Cardiac septum (tissue), 1 donor: ENCODE data around the gene CAB39. TPM values are rescaled to one million over a fixed set of nuclear protein-coding genes. Genes with fewer than 3 reads are reported as not detected.

ENCODE experiments used
- DNase-seq: peaks from one replicate; pipeline ENCODE4 v3.0.0-alpha.2; 2020; ENCODE audit warnings: low spot score
- intact Hi-C: fragments of 100-400 bp; cut with DNase I; formaldehyde crosslinking; loops from one replicate; pipeline ENCODE4 v1.14.0; 2022
- total RNA-seq: library from RNA; stranded (reverse); fragmentation: NEBNext Ultra II Directional; extraction: Animal tissue kit (Norgen Biotek cat#: 25700); gene quantifications from one replicate; pipeline ENCODE4 v1.2.1, GENCODE V29; 2021
- donor health status: DM: no; HTN: no; CAD: no.

The CAB39 gene
- total RNA-seq, 1 donor from 2014 or later: 75.1 TPM

DNA sequence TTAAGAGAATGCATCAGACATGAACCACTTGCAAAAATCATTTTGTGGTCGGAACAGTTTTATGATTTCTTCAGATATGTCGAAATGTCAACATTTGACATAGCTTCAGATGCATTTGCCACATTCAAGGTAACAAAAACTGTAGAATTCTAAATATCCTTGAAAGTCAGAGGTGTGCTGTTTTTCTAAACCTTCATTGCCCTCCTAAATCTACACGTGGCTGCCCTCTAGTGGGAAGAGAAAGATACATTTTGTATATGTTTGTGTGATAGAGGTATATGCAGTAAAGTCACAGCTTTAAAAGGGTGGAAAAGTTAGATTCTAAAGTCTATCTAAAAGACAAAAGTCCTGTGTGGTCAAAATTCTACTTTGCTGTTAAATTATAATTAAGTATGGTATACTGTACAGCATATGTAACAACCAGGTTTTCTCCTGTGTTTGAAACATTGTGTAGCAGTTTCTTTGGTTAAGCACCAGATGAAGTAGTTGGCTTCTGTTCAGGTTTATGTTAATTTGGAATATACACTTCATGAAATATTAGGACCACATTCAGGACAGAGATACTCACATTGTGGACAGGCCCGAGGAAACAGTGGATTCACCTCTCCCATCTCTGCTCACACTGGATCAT lies 86.2 kb downstream of the CAB39 start:
- no peak for DNase-seq
- intact Hi-C loops: loop anchor here (1.0 kb wide), 1 partner anchor 86 kb away; no protein-coding TSS in a partner anchor

DNA sequence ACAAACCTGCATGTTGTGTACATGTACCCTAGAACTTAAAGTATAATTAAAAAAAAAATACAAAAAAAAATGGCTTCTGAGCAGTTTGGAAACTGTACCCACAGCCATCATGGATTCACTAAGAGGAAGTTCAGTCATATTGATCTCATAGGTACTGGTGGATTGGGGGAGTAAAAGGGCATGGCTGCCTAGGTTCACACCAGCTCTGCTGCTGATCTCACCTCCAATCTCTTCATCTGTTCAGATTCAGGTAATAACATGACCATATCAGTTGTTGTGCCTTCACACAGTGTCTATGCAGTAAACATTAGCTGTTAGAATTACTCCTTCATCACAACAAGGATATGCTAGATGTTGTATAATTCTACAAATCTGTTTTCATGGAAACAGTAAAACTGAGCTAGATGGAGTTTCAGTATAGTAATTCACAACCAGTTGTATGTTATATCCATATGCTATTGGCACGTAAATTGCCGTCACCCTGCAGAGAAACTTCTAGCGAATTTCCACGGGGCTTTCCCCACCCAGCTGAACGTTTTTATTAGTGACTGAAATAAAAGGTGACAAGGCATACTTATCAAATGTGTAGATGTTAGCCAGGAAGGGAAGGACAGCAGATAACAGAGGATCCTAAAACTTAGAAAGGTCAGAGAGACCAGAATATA lies 92.8 kb downstream of the CAB39 start:
- no peak for DNase-seq
- intact Hi-C loops: no loop called here

DNA sequence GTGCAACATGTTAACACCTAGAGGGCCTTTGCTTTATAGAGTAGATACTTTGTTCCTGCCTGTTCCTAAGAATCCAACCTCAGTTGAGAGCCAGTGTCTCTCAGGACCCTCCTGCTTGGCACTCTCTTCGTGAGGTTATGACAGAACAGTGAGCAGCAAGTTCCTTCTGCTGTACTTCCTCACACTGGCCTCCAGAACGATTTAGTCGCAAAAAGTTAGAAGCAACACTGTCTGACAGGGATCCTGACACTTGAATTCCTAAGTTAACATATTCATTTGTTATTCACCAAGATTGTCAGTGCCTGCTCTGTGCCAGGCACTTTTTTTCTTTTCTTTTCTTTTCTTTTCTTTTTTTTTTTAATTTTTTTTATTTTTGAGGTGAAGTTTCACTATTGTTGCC lies 95.1 kb downstream of the CAB39 start:
- DNase-seq: no peak
- intact Hi-C loops: no loop called here

DNA sequence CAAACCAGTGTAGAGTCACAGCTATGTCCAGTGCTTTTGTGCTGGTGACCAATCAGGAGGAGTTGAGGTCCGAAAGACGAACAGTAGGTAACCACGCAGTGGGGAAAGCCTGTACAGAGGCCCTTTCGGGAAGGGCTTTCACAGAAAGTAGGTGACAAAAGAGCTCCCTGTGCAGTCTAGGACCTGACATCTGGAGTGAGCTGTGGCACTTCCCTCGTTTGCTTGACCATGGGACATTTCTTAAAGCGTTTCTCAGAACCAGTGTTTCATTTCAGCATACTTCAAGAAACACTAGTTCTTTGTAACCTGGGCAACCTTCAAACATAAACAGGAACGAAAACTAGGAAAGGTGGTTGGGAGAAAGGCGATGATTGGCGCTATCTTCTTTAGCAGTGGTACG lies 96.4 kb downstream of the CAB39 start:
- no peak for DNase-seq
- intact Hi-C loops: no loop called here

DNA sequence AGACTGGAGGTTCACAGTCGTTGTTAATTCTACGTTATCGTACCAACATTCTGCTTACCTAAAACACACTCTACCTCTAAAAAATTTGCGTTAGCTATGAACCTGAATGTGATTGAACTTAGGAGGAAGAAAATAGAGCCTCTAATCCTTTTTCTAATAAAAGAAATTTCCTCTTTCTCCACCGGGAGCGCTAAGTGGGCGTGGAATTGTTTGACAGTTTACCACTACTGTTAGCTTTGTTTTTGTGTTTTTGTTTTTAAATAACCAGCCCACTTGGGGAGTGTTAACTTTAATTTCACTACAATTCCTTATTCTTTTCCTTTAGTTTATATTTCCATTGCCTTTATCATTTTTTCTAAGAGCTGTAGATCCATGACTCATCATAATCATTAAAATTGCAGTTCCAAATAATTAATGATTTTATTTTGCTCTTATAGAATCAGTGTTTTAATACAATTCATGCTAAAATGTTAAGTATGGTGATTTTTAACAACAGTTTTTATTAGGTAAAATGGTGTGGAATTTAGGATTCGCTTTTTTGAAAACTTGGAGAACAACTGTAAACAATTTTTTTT lies 97.1 kb downstream of the CAB39 start:
- no peak for DNase-seq
- intact Hi-C loops: no loop called here

DNA sequence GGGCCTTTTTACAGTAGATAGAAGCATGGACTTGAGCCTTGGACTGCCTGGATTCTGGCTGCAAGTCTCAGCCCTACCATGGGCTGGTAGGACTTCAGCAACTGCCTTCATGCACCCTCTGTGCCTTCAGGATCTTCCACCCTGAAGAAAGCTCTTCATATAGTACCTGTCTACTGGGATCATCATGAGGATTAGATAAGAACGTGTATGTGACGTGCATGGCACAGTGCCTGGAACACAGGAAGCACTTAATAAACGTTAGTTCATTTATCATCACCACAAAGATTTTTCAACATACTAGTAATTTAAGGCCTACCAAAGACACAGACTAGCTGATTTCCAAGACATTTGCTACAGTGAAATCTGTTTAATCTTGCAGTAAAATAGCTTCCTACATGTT lies 98.9 kb downstream of the CAB39 start:
- no peak for DNase-seq
- intact Hi-C loops: no loop called here

DNA sequence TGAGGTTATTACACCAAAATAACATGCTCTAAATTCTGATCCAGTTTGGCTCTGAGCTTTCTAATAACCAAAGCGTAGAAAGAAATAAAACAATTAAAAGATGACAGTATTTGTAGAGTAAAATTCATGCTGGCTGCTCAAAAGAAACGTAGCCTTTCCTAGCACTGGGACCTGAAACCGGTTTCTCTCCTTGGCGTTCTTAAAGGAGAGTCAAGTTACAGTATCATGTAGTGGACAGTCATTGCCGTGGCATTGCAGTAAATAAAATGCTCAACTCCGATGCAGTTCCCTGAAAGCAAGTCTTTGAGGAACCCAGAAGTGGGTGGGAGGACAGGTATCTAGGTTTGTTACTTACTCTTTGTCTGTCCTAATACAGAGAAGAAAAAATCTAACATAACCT lies 99.4 kb downstream of the CAB39 start:
- no peak for DNase-seq
- intact Hi-C loops: no loop called here

DNA sequence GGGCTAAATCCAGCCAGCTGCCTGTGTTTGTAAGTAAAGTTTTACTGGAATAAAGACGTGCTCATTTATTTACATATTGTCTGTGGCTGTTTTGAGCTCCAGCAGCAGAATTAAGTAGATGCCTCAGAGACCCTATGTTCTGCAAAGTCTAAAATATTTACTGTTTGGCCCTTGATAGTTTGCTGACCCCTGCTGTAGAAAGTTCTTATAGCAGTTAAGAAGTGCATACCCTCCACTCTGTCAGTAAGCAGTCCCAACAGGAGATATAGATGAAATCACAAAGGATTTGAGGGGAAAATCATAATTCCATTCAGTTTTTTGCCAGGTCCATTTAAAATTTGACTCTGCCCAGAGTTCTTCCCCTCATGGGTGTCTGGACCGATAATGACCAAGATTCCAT lies 102.0 kb downstream of the CAB39 start:
- intact Hi-C loops: no loop called here

DNA sequence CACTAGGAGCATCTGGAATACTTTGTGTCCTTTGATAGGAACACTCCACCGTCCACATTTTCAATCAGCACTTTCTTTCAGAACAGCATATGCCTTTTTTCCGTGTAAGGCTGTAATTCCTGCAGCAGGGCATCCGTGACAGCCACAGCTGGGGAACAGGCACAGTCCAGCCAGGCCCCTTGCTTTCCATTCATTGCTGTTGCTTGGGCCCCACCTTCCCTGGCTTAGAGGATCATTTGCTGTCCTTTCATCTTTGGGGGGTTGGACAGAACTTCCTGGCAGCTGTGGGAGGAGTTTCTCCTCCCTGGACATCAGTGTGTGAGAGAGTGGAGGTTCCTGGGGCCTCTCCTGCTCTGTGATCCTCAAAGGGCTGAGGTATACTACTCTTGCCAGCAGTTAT lies 102.4 kb downstream of the CAB39 start:
- no peak for DNase-seq
- intact Hi-C loops: no loop called here

More for the DNA sequence above, 102.0 kb downstream of the CAB39 start:
- no peak for DNase-seq

DNA sequence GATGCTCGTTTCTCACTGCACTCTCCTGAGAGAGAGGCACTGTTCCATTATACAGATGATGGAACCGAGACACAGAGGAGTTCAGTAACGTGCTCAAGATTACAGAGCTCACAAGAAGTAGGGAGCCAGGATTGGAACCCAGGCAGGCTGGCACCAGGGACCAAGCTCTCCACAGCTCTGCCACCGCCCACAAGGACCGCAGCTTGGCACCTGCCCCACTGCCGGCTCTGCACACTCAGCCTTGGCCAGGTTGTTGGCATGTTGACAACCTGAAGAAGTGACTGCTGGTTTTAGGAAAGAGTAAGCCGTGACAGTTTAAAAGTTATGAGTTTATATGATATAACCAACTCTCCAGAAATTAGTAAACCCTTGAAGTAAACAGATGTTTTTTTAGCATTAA lies 104.1 kb downstream of the CAB39 start:
- intact Hi-C loops: no loop called here

DNA sequence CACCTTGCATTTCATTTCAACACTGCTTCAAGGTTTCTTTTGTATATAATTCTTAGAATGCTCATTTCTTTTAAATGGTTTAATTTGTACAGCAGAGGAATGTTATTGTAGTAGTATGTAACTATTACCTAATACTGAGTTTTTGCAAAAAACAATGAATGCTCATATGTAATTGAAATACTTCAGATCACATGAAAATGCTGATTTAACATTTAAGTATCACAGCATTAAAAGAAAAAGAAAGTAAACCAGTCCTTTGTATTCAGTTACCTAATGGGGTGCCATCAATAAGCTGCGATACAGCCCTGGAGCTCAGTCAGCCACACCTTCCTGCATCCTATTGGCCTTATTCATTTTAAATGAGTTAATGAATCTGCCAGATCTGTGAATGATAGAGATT lies 106.8 kb downstream of the CAB39 start:
- DNase-seq: no peak
- intact Hi-C loops: no loop called here

More for the DNA sequence above, 104.1 kb downstream of the CAB39 start:
- DNase-seq: no peak

DNA sequence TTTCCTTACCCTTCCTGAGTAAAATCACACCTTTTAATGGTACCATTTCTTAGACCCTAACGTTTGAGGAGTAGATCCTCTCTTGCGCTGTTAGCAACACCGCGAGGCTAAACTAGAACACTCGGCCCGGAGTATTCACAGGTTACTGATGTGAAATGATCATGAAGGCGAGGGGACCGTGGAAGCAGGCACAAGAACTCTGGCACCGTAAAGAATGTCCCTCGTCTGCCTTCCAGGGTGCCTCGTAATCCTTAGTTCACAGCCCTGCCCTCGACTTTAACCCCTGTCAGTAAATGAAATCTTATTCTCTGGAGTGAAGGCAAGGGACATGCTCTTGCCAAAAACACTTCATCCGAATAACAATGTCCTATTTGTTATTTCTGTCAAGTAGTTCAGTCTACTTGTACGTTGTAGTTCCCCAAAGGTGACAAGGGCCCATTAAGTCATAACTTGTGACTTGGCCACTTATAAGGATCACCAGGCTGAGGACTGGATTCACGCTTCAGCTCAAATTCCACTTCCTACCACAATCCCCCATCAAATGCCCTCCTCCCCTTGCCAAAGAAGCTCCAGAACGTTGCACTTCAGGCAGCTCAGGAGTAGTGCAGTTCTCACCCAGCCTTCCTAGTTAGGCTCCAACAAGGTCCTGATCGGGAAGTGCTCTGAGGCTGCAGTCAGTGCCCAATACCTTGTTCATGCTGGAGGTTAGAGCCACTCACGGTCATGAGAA lies 108.8 kb downstream of the CAB39 start:
- DNase-seq: no peak
- intact Hi-C loops: loop anchor here (5.0 kb wide), 1 partner anchor 231 kb away; no protein-coding TSS in a partner anchor

DNA sequence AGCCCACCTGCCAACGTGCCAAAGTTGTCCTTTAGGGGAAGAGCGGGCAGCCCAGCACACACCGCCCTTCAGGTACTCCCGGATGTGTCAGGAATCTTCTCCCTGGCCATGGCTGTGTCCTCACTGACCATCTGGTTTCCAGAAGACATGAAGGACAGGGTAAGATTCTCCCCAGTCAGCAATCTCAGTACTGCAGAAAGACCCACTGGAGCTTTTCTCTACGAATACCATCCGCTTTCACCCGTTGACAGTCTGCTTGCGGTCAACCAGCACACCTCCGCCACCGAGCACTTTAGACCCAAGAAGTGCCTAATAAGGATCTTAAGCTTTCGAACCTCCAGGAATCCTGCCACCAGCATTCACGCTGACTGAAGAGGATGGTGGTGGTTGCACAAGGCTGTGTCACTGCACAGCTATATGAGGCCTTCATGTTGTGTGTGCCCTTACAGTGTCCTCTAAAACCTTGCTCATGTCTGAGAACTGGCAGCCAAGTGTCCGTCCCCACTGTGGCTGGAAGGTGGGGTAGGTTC lies 109.4 kb downstream of the CAB39 start:
- DNase-seq: no peak
- intact Hi-C loops: loop anchor here (5.0 kb wide), 1 partner anchor 230 kb away; no protein-coding TSS in a partner anchor

DNA sequence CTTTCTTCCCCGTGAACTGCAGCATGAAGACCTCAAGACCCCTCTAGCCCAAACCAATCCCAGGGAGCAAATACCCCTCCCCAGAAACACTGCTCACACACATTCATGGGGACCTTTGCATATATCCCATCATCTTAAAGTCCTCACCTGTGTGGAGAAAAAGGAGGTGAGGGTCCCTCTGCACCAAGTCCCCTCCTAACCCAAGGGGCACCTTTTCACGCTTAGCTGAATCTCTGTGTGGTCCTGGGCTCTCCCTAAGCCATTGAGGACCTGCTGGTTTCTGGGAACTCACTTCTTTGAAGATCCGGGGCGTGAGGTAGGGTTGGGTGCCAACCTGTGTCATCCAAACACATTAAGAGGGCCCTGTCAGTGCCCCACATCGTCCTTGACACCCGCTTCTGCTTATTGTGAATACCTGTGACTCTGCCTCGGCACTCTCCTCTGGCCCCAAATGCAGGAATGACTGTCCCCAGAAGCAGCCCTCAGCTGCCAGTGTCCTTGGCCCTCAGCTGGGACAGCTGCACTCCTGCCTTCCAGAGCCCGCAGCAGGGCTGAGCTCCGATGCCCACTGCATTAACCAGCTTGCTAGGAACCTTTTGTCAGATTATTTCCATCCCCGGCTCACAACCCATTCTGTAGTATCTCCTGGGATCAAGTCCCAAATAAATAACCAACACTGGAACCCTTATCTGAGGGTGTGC lies 110.8 kb downstream of the CAB39 start:
- intact Hi-C loops: loop anchor here (5.0 kb wide), 1 partner anchor 229 kb away; no protein-coding TSS in a partner anchor
- DNase-seq: no peak

DNA sequence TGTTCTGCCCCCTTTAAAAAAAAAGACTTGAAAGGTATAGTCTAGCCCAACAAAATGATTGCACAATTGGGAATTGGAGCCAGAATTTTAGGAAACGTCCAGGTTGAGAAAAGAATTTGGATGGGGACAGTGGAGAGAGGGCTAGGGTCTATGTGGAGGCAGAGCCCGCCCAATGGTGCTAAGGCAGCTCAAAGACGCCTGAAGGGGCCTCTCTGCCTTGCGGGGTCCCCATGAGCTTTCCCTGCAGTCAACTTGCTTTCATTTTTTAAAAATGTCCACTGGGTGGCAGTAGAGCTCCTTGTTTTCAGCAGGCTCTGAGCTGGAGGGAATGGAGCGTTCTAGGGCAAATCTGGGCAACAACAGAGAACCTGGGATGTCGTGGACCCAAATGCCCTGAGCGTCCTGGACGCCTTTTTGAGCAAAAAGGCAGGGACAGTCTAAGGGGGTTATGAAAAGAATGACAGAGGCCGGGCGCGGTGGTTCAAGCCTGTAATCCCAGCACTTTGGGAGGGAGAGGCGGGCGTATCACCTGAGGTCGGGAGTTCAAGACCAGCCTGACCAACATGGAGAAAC lies 111.8 kb downstream of the CAB39 start:
- no peak for DNase-seq
- intact Hi-C loops: loop anchor here (2.0 to 5.0 kb wide), 2 partner anchors 162 to 228 kb away; no protein-coding TSS in a partner anchor

DNA sequence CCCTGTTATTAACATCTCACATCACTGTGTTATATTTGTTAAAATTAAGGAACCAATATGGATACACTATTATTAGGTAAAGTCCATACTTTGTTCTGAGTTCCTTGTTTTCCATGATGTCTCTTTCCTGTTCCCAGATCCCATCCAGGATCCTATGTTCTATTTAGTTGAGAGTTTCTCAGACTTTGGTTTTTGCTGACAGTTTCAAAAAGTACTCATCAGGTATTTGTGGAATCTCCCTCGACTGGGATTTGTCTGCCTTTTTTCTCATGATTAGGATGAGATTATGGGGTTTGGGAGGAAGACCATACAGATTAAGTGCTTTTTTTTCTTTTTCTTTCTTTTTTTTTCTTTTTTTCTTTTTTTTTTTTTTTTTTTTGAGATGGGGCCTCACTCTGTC lies 112.7 kb downstream of the CAB39 start:
- DNase-seq: no peak
- intact Hi-C loops: loop anchor here (2.0 kb wide), 1 partner anchor 161 kb away; no protein-coding TSS in a partner anchor

DNA sequence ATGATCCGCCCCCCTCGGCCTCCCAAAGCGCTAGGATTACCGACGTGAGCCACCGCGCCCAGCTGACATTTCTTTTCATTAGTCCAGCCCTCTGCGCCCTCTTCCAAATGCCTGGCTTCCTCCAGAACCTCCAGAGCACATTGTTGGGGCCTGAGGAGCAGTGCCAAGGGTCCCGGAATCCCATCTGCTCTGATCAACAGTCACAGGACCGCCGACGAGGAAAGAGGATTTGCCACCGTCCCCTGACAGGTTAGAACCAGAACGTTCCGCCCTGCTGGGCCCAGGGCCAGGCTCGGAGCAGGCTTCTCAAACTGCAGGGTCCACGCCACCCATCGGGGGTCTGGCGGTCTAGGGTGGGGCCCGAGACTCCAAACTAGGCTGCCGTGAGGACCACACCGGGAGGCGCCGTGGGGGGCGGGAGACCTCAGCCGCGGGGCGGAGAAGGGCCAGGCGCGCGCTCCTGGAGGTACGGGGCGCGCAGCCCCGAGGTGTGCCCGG lies 115.2 kb downstream of the CAB39 start:
- intact Hi-C loops: no loop called here
- no peak for DNase-seq

DNA sequence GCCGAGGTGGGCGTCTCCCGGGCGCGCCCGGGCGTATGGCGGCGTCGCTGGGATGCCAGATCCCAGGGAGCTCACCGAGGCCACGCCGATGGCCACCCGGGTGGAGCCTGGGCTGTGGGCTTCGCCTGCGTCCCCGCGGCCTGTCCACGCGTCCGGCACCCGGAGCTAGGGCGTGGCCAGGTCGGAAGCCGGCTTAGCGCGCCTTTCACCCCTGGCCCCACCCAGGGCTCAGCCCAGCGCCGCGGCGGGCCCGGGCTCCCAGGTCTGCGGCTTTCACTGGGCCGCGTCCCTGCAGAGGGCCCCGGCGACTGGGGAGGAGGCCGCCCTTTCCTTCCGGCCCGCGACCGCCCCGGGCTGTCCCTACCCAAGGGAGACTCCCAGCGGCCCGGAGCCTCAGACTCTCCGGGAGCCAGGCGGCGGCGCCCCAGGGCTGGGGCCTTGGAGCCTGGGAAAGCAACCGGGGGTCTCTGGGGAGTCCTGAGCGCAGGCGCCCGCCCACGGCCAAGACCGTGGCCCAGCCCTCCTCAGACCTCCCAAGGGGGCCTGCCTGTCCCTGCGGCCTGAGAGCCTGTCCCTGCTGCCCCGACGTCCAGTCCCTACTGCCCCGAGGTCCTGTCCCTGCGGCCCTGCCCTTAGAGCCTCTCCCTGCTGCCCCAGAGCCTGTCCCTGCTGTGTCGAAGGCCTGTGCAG lies 115.8 kb downstream of the CAB39 start:
- intact Hi-C loops: no loop called here

More for the DNA sequence above, 115.8 kb downstream of the CAB39 start:
- no peak for DNase-seq
